GM12875 (cell line): ENCODE data around the gene C15orf40.
"Not testable (repeated sequence)": the region's sequence is repeated elsewhere in the genome, so short reads cannot be mapped to it uniquely, and the experiment has no call there.

Experiments
- H3K4me3 ChIP-seq: one replicate; pipeline ENCODE4 v1.5.1; 2011; ENCODE audit warnings: low read depth, low read length, control low read depth
- TF ChIP-seq, protein P1 (sequence below): IDR thresholded peaks from 2 replicates; pipeline ENCODE4 v1.5.1; 2011; ENCODE audit warnings: low read depth, mild to moderate bottlenecking, control low read depth, inconsistent platforms, low read length, moderate library complexity, borderline replicate concordance; ENCODE audit not compliant: insufficient read depth

Gene C15orf40

DNA sequence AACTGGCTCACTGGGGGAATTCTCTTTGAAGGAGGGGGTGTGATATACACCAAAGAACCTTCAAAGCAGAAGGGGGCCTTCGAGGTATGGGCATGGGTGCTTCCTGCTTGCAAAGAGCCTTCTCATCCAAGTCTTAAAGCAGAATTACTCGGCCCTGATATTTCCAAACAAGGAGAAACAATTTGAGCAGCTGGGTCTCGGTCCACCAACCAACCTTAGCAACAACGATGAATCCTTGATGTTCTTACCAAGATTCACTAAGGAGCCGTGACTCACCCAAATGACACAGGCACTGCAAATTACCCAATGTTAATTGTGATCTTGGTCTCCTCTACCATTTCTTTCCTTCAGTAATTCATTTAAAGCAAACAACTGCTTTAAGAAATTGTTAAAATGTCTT is 66.6 kb downstream of the C15orf40 start:
- H3K4me3 ChIP-seq = no peak overlapping the region
- TF ChIP-seq, protein P1, sequence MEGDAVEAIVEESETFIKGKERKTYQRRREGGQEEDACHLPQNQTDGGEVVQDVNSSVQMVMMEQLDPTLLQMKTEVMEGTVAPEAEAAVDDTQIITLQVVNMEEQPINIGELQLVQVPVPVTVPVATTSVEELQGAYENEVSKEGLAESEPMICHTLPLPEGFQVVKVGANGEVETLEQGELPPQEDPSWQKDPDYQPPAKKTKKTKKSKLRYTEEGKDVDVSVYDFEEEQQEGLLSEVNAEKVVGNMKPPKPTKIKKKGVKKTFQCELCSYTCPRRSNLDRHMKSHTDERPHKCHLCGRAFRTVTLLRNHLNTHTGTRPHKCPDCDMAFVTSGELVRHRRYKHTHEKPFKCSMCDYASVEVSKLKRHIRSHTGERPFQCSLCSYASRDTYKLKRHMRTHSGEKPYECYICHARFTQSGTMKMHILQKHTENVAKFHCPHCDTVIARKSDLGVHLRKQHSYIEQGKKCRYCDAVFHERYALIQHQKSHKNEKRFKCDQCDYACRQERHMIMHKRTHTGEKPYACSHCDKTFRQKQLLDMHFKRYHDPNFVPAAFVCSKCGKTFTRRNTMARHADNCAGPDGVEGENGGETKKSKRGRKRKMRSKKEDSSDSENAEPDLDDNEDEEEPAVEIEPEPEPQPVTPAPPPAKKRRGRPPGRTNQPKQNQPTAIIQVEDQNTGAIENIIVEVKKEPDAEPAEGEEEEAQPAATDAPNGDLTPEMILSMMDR = no peak

DNA sequence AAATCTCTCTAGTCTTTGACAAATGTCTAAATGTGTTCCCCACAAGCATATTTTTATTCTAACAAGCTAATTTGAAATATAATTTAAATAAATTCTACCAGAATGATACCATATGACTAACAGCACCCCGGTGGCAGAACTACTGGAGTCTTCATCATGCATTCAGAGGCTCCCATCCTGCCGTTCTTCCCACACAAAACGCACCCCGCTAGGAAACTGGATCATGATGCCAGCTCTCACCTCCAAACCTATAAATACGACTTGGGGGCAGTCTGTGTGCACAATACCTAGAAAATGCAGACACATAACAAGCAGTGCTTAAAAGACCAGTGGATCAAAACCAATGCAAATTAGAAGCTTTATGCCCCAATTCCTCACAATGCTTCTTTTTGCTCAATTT is 67.4 kb downstream of the C15orf40 start:
- TF ChIP-seq, protein P1 = no peak

DNA sequence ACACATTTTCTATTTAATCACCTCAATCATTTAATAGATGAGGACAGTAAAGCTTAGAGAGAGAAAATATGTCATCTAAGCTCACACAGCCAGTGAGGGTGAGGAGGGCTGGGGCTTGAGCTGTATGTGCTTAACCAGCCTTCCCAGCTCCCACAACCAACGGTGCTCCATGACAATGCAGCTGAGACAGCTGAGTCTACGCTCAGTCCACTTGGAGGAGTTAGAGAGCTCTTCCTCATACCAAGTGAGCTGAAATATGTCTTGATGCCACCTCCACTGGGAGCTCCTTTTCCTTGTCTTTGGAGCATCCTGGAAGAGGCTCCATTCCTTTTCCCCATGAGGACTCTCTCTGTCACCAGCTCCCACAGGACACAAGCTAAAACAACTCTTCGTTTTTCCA is 68.3 kb downstream of the C15orf40 start:
- TF ChIP-seq, protein P1 = no peak
- H3K4me3 ChIP-seq = no peak overlapping the region

More for the DNA sequence above, 67.4 kb downstream of the C15orf40 start:
- H3K4me3 ChIP-seq = no peak overlapping the region

DNA sequence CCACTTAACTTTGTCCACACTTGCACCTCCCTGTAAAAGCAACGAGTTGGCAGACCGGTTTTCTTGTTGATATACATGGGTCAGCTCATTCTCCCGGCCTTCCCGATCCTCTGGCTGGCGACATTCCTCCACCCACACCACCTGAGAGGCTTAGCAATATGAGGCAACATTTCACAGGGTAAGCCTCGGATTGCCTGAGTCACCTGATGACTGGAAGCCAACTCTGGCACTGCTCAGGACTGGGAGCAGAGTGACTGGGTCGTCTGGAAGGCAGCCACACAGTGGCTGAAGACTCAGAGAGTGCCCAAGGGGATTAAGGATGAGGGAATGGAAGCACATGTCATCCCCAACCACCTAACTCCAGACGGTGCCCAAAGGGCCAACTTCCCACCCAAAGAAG is 68.7 kb downstream of the C15orf40 start:
- TF ChIP-seq, protein P1 = no peak
- no peak overlapping the region for H3K4me3 ChIP-seq

DNA sequence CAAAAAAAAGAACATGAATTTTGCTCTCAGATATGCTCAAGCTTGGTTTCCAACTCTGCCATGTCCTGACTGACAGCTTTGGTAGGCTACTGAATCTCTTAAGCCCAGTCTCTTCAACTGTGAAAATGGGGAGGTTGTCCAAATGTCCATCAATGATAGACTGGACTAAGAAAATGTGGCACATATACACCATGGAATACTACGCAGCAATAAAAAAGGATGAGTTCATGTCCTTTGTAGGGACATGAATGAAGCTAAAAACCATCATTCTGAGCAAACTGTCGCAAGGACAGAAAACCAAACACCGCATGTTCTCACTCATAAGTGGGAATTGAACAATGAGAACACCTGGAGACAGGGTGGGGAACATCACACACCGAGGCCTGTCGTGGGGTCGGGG is 71.8 kb downstream of the C15orf40 start:
- H3K4me3 ChIP-seq = not testable (repeated sequence)
